ENCODE measurements around the gene EPS15.
A peak's percentile ranks its signal among the peaks of the same experiment; 100 is the strongest.
"Not testable (repeated sequence)": the region's sequence is repeated elsewhere in the genome, so short reads cannot be mapped to it uniquely, and the experiment has no call there.

Gene EPS15

DNA sequence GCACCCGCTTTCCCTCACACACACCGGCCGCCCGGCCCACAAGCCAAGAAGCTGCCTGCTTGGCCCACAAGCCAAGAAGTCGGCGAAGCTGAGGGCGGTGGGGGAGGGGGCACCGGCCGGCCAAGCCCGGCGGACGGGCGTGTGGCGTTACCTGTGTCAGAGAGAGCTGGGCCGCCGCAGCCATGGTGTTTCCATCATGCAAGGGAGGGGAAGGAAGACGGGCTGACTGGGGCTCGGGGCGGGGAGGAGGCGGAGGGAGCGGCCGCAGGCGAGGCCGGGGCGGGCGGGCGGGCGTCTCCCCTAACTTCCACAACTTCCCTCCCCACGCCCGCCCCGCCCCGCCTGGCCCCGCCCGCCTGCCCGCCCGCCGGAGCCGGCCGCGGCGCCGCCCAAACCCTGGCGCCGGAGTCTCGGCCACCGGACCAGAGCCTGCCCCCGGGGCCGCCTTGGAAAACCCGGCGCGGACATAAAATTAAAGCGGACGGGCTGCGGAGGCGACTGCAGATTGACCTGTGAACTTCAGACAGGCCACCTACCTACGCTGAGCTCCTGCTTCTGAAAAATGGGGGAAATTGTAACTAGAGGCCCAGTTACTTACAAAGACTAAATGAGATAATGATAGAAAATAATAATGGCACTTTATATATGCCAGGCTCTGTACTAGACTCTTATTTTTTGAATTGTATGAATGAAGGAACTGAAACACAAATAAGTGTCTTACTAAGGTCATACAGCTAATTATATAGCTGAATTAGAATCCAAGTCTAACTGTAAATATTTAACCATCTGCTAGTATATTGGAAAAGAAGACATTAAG, at the start of gene EPS15:
Gene EPS15, minus strand, starts transcription at position 219 of the 817 bp plus-strand sequence. Its CDS starts 35 bp downstream, at position 184.
- DNase-seq, result peak; percentile 91

DNA sequence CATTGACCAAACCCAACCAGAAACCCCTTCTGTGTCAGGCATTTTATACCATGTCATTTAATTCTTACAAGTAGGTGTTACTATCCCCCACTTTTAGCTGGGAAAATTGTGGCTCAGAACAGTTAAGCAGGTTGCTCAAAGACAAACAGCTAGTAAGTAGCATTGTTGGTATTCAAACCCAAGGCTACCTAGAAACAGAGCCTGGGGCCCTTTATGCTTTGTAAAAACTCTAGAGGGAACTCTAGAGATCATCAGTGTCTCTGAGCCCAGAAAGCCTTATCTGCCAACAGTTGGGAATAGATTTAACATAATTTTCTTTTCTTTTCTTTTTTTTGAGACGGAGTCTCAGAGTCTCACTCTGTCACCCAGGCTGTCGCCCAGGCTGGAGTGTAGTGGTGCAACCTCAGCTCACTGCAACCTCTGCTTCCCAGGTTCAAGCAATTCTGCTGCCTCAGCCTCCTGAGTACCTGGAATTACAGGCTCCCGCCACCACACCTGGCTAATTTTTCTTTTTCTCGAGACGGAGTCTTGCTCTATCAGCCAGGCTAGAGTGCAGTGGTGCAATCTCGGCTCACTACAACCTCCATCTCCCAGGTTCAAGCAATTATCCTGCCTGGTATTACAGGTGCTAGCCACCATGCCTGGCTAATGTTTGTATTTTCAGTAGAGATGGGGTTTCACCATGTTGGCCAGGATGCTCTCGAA, 49.3 kb upstream of the EPS15 start:
- no peak for DNase-seq

DNA sequence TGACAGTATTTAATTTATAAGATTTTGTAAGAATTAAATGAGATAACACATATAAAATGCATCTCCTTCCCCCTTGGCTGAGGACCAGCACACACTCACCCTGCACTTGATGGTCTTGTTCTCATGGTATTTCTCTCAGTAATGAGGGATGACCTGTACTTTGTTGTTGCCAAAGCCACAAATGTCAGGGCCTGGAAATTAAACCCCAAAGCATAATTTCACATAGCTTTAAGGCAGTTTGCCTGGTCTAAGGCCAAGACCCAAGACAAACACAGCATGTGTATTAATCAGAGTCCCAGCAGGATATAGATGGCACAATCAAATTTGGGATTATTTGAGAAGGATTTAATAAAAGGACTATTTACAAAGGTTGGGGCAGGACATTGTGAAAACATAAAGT, 48.6 kb upstream of the EPS15 start:
- DNase-seq, result no peak

DNA sequence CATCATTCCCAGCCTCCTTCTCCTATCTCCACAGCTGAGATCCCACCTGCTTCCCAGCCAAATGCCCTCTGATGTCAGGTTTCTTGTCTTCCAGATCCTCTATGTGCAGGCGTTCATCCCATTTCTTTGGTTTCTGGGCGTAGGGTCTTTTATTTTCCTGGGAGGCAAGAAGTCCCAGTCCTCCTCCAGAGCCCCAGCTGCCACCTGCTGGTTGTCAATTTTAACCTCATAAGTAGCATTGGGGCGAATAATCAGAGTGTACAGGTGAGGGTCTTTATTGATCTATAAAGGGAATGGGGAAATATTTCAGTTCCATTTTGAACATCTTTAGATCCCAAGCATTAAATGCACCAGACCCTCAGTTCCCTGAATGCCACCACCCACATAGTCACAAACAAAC, 47.2 kb upstream of the EPS15 start:
- no peak for DNase-seq

DNA sequence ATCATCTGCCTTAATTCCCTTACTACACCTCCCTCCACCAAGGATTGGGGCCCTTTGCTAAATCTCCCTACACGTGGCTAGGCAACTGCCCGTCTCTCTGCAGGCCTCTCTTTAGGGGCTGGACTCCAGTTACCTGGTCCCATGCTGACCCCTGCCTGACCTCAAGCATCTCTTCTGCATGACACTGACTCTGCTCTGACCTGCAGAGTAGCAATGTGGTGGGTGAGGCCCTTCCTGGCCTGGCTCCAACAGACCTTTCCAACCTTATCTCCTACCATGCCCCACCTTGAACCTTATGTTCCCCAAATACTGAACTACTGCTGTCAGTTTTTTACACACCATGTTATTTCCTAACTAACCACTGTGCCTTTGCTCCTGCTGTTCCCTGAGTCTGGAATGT, 45.9 kb upstream of the EPS15 start:
- DNase-seq, result no peak

DNA sequence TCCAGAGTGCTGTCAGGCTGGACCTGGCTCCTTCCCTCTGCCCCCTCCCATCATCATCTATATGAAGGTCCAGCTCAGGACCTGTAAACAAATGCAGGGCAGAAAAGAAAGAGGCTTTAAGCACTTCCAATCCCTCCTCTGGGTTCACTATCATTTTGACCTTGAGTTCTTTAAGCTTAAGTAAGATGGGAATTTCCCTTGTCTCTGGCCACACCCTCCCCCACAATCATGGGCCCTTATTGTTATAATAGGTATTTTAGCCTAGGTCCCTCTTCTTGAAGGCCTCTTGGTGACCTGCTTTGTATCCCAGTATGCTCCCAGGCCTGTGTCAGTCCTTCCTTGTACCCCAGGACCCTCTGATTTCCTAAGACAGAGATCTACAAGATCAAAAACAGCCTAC, 45.1 kb upstream of the EPS15 start:
- peak; percentile 72 for DNase-seq

DNA sequence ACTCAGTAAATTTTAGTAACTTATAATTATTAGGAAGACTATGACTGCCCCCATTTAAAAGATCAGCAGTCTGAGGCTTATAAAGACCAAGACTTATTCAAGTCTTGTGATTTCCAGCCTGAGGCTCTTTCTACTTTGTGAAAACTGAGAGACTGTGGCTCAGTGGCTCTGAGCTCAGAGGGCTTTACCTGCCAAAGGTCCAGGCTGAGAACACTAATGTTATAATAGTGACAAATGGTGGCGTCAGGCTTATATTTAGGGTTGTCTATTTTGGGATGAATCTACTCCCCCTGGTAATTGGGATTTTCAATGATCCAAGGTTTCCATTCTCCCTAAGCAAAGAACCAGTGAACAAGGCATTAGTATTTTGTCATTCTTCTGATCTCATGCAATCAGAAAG, 42.6 kb upstream of the EPS15 start:
- DNase-seq, result no peak

DNA sequence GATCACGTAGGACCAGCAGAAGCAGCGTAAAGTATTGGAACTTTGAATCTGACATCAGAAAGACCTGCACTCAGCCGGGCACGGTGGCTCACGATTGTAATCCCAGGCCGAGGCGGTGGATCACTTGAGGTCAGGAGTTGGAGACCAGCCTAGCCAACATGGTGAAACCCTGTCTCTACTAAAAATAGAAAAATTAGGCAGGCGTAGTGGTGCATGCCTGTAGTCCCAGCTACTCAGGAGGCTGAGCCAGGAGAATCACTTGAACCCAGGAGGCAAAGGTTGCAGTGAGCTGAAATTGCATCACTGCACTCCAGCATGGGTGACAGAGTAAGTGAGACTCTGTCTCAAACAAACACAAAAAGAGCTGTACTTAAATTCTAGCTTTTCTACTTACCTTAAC, 41.8 kb upstream of the EPS15 start:
- not testable (repeated sequence) for DNase-seq

DNA sequence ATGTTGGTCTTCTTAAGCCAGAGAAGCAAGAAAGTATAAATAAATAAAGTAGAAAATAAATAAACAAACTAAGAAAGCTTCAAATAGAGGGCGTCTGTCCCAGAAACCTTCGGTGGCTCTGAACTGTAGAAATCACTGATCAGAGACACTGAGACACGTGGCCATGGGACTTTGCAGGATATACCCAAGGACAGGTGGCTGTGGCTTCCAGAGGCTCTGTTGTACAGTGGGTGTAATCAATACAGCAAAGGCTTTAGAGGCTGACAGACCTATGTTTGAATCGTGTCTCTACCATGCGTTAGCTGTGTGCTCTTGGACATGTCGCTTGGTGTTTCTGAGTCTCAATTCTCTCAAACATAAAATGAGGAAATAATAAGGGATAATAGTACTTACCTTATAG, 41.0 kb upstream of the EPS15 start:
- DNase-seq, result no peak

DNA sequence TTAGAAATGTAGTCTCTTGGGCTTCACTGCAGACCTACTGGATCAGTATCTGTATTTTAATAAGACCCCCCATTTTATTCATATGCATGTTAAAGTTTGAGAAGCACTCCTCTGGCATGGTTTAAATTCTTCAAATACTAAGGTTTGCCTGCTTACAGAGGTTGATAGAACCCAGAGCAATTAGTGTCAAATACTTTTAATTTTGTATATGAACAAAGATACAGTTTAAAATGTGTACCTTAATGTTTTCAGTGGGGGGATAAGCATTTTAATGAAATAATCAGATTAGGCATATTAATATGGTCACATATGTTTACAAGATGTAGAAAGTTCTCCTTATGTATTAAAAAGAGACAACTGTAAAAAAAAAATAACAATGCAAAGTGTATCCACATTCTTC, 40.4 kb upstream of the EPS15 start:
- DNase-seq, result no peak

DNA sequence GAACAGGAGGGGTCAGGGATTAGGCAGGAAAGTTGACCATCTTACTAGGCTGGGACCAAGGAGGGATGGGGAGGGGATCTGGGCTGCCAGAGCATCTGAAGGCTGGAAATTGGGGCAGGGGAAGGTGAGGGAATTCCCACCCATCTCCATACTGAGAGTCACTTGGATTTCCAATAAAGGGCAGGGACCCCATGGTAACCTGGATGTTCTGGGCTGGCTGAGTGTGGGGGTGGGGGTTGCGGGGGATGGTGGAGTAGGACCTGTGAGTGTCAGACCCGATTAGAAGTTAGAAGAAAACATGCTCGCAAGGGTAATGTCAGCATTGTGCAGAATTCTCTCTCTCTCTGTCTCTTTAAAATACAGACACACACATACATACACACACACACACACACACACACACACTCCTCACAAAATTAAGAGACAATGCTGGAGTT, 40.0 kb upstream of the EPS15 start:
- no peak for DNase-seq

DNA sequence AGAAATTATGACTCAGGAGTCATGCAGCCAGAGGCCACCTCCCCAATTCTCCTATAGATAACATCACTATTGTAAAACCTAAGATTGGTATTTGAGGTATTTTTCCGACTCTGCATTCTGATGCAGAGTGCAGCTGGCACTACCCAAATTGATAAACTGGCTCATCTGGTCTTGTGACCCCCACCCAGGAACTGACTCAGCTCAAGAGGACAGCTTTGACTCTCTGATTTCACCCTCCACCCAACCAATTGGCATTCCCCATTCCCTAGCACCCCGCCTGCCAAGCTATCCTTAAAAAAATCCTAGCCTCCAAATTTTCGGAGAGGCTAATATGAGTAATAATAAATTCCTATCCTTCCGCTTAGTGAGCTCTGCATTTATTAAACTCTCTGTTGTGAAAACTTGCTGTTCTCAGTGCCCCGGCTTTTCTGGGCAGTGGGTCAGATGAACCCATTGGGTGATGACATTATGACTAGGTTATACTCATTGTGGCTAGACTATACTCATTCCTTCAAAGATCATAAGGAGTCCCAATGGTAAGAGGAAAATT, 39.4 kb upstream of the EPS15 start:
- peak; percentile 92 for DNase-seq

DNA sequence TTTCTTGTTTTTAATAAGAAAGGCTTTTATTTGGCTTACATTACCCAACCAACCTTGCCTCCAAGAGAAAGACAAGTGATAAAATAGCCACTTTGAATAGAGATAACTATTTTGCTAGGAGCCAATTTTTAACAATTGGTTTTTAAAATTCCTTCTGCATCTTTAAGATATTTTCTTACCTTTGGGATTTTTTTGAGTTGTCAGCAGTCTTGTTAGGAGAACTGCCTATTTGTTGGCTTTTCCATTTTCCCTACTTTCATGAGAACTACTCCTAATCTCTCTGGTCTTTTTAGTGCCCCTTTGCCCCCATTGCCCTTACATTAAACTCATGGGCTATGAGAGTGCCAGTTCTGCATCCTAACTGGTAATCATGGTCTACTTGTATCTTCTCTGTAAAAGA, 38.1 kb upstream of the EPS15 start:
- DNase-seq, result no peak

DNA sequence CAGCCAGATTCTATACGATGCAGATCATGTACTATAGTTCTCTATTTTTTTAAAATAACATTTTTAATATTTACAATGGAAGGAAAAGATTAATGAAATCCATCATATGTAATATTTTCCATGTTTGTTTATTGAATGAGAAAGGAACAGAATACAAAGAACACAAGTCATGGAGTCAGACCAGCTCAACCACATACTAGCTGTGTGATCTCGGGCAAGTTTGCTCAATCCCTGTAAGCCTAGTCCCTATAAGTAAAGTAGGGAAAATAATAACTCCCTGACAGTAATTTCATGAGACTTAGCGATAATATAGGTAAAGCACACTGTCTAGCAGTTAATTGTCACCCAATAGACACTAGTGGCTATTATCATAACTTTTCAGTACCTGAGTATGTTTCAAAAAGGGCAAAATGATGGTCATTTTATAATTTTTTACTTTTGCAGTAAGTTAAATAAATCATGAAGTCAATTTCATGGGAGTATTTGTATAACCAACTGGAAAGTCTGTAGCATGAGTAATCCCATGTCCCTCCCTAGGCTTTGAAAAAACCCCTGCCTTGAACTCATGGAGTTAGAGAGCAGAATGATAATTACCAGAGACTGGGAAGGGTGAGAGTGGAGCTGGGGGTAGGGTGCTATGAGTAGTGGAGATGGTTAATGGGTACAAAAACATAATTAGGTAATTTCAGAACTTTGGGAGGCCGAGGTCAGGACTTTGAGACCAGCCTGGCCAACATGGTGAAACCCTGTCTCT, 37.0 kb upstream of the EPS15 start:
- no peak for DNase-seq

DNA sequence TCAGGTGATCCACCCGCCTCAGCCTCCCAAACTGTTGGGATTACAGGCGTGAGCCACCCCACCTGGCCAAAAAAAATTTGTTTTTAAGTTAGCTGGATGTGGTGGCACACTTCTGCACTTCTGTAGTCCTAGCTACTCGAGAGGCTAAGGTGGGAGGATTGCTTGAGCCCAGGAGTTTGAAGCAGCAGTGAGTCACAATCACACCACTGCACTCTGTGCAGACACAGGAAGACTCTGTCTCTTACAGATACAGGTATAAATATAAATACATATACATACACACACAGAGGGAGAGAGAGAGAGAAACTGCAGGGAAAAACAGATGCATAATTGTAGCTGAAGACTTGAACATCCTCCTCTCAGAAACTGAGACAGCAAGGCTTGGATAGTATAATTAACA, 34.8 kb upstream of the EPS15 start:
- no peak for DNase-seq

DNA sequence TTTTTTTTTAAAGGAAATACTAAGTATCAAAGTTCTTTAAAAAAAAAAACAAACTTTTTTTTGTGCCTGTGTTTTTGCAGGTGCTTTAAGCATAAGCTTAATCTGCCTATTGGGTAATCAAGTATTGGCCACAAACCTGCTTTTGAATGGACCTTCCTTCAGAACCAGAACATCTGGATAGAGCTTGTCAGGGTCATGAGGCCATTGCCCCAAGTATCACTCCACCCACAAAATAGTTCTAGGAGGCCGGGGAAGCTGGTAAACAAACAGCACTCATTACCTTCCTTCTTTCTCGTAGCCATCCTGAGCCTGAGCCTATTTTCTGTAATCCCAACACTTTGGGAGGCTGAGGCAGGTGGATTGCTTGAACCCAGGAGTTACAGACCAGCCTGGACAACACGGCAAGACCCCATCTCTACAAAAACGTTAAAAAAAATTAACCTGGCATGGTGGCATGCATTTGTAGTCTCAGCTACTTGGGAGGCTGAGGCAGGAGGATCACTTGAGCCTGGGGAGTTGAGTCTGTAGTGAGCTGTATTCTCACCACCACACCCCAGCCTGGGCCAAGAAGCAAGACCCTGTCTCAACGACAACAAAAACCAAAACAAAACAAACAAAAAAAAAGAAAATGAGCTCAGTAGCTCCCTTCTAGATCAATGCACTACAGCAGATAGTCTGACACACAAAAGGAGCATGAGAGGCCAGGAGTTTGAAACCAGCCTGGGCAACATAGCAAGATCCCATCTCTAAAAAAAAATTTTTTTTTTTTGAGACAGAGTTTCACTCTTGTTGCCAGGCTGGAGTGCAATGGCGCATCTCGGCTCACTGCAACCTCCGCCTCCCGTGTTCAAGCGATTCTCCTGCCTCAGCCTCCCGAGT, 34.1 kb upstream of the EPS15 start:
- no peak for DNase-seq

DNA sequence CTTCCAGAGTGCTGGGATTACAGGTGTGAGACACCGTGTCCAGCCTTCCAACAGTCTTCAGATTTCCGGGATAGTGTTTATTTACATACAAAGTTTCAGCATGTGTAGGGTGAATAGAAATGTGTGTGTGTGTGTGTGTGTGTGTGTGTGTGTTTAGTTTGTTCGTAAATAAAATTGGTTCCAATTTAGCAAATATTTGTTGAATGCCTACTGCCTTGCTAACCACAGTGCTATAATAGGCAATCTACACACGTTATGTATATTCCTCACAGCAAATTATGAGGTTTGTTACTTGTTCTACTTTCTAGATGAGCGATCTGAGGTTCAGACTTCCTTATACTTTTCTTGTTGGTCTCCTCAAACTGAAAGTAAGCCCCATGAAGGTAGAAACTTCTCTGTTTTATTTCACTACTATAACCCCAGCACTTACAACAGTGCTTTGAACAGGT, 32.8 kb upstream of the EPS15 start:
- peak; percentile 60 for DNase-seq

DNA sequence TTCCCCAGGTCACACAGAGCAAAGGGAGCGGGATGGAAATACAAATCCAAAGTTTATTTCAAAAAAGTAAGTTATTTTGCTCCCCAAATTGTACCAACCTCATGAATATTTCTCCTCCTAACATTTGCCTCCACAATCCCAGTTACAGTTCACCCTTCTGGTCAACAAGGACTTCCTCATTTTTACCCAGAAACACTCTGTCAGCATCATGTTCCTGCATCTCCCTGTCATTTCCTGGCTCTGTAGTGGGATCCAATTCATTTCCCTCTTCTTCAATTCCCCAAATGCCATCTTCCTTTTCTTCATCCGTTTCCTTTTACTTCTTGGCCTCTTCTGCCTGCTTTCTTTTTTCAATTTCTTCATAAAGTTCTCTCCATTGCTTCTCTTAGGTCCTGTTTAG, 32.0 kb upstream of the EPS15 start:
- DNase-seq, result no peak

DNA sequence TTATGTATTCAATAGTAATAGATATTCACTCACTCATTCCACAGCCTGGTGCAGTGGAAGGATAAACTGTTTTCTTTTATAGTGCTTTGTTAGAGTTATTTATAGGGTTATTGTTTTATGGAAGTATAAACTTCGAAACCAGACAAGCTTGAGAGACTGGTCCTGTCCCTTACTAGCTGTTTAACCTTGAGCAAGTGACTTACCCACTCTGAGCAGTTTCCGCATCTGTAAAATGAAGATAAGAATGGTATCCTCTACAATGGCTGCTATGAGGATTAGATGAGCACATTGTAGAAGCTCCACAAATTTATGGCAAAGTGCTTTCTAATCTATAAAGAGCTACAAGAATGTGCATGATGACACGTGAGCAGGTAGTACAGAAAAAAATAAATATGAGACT, 30.8 kb upstream of the EPS15 start:
- DNase-seq, result no peak

DNA sequence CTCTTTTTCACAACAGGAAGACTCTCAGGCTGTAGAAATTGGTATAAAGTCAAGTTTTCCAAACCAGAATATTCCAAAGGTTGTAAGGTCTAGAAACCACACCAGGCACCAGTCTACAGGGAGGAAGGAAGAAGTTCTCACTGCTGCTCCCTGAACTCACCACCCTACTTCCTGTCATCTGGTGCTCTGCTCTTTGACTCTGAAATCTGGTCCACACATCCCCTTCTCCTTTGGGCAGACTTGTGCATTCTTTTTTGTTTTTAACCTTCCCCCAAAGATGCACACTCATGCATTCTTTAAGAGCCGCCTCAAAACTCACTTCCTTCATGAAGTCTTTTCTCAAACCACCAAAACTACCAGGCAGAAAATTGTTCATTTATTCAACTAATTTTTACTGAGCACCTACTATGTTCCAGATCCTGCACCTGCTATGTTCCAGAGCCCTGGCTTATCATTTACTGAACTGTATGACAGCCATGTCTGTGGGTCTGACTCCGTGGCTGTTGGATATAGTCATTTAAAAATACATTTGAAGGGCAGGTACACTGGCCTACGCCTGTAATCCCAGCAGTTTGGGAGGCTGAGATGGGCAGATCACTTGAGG, 30.1 kb upstream of the EPS15 start:
- no peak for DNase-seq

DNA sequence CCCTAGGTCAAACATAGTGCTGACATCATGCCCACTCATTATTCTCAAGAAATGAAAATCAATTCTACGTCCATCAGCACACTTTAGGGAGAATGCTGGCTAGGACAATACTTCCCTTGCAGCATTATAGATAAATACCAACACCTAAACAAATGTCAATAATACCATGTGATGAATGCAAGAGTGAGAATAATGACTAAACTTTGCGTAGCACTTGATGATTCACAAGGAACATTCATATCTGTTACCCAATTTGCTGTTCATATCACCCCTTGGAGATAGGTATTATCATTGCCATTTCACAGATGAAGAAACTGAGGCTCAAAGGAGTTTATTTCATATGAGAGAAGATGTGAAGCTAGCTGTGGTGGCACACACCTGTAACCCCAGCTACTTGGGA, 24.8 kb upstream of the EPS15 start:
- no peak for DNase-seq
